Suprapubic skin (tissue), 4 donors: ENCODE measurements around the gene MMP1. TPM values are rescaled to one million over a fixed set of nuclear protein-coding genes. Genes with fewer than 3 reads are reported as not detected.

Experiments used
- DNase-seq, 2 donors: peaks; one replicate each; pipeline ENCODE4 v3.0.0-alpha.2; 2019; ENCODE audit warnings: low spot score in 2 of 2
- H3K27ac ChIP-seq: fragments of 200-600 bp; sonication (generic); one replicate; pipeline ENCODE4 v1.5.1; 2019
- H3K27me3 ChIP-seq: fragments of 200-600 bp; sonication (generic); one replicate; pipeline ENCODE4 v1.5.1; 2019
- H3K36me3 ChIP-seq: fragments of 200-600 bp; sonication (generic); one replicate; pipeline ENCODE4 v1.5.1; 2019
- H3K4me1 ChIP-seq: fragments of 200-600 bp; sonication (generic); one replicate; pipeline ENCODE4 v1.5.1; 2019
- H3K4me3 ChIP-seq: fragments of 200-600 bp; sonication (generic); one replicate; pipeline ENCODE4 v1.5.1; 2019; ENCODE audit warnings: mild to moderate bottlenecking
- H3K9me3 ChIP-seq: fragments of 200-600 bp; sonication (generic); one replicate; pipeline ENCODE4 v1.5.1; 2019
- EP300 ChIP-seq: sonication (generic); formaldehyde crosslinking; IDR thresholded peaks from one replicate; pipeline ENCODE4 v1.6.1; 2017; ENCODE audit warnings: antibody characterized with exemption
- POLR2A ChIP-seq, 2 donors: fragments of 450-650 bp; IDR thresholded peaks; one replicate each; pipeline ENCODE4 v1.6.1; 2017; ENCODE audit warnings: antibody characterized with exemption in 2 of 2, mild to moderate bottlenecking in 2 of 2, moderate library complexity in 2 of 2
- POLR2AphosphoS5 ChIP-seq, 3 donors: sonication (generic); formaldehyde crosslinking; IDR thresholded peaks; one replicate each; pipeline ENCODE4 v1.6.1; 2017; ENCODE audit warnings: antibody characterized with exemption in 3 of 3
- WGBS: methylation state at CpG from one replicate; pipeline ENCODE4 v1.1.5; 2018; 5-methylcytosine and 5-hydroxymethylcytosine counted together
- total RNA-seq, 4 donors: library from RNA; depleted of rRNA; stranded (reverse); fragments of >200 nt; gene quantifications; one replicate each; pipeline ENCODE4 v1.1.0, GENCODE V29; 2016
- TF ChIP-seq, protein P1 (sequence below), 2 donors: fragments of 200-600 bp in 1 of 2; fragments of 450-650 bp in 1 of 2; sonication (generic) in 1 of 2; IDR thresholded peaks; one replicate each; pipeline ENCODE4 v1.5.1; 2016 to 2019; ENCODE audit warnings: antibody characterized with exemption in 2 of 2, mild to moderate bottlenecking in 1 of 2, moderate library complexity in 1 of 2

MMP1 gene
- total RNA-seq, 4 donors from 2014 or later = 0.40 TPM; not detected in 3

DNA sequence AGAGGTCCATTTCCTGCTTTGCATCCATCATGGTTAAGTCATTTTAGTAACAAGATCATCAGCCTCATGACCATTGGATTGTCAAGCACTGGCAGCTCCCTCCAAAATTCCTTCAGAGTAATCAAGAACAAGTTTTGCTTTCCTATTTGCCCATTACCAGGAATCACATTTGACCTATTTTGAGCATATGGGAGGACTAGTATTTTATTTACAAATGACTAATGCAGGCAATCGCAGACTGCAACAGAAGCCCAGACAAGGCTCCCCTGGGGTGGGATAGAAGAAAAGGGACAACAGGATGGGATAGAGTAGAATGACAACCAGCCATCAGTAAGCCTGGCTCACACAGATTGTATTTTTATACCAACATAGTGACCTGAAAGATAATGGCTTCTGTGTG lies 26.6 kb downstream of the MMP1 start:
- Histone ChIP-seq H3K4me1 (no peaks in the 10 kb centered on the region), H3K4me3 (no peak overlapping the region), H3K9me3 (no peaks in the 10 kb centered on the region), H3K27me3 (no peaks in the 10 kb centered on the region), H3K36me3 (no peaks in the 10 kb centered on the region), H3K27ac (no peak overlapping the region)
- TF ChIP-seq, protein P1, sequence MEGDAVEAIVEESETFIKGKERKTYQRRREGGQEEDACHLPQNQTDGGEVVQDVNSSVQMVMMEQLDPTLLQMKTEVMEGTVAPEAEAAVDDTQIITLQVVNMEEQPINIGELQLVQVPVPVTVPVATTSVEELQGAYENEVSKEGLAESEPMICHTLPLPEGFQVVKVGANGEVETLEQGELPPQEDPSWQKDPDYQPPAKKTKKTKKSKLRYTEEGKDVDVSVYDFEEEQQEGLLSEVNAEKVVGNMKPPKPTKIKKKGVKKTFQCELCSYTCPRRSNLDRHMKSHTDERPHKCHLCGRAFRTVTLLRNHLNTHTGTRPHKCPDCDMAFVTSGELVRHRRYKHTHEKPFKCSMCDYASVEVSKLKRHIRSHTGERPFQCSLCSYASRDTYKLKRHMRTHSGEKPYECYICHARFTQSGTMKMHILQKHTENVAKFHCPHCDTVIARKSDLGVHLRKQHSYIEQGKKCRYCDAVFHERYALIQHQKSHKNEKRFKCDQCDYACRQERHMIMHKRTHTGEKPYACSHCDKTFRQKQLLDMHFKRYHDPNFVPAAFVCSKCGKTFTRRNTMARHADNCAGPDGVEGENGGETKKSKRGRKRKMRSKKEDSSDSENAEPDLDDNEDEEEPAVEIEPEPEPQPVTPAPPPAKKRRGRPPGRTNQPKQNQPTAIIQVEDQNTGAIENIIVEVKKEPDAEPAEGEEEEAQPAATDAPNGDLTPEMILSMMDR (IDR thresholded peaks at IDR 0.05) = no peak
- no peak for TF ChIP-seq POLR2AphosphoS5 (IDR thresholded peaks at IDR 0.05)
- no peak for TF ChIP-seq EP300
- DNase-seq = no peak
- 50% methylated on average over 1 of the region's 1 CpG for WGBS

DNA sequence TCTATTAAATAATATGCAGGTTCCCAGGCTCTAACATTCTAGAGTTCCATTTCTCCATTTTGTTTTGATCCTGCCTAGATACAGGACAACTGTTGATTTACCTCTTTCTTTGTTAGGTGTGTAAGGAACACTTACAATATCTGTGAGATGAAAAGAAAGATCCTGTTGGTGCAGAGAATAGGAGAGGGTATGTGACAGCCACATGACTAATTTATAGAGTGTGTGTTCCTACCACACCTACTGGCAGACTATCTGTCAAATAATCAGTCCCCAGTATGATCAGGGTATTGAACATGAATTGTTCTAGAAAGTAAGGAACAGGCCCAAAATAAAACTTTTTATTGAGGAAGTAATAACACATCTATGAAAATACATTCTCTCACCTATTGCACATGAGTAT lies 27.8 kb downstream of the MMP1 start:
- no peak overlapping the region for H3K27ac ChIP-seq
- TF ChIP-seq POLR2AphosphoS5 (IDR thresholded peaks at IDR 0.05) (no peak), EP300 (no peak), POLR2A (IDR thresholded peaks at IDR 0.05) (no peak)
- TF ChIP-seq, protein P1 (IDR thresholded peaks at IDR 0.05) = no peak
- DNase-seq = no peak
- no peaks in the 10 kb centered on the region for H3K36me3 ChIP-seq
- H3K9me3 ChIP-seq = no peaks in the 10 kb centered on the region
- no peak overlapping the region for H3K4me3 ChIP-seq
- H3K27me3 ChIP-seq = no peaks in the 10 kb centered on the region
- H3K4me1 ChIP-seq = no peaks in the 10 kb centered on the region

DNA sequence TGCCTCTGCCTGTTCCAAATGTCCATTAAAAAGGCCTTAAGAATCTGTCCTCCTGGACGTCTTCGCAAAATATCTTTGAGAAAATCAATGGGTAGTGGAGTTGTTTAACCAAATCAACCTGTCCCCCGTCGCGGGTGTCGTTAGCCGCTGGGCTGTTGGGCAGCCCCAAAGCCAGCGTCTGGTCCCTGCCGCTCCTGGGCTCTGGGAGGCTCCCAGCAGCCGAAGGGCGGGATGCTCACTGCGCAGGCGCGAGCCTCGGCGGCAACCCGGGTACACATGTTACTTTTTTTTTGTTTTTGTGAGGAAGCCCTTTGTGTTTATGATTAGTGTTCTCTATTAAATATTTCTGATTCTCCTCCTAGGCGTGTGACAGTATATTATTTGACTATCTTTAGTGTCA lies 30.2 kb downstream of the MMP1 start:
- Histone ChIP-seq H3K4me1 (no peaks in the 10 kb centered on the region), H3K9me3 (no peaks in the 10 kb centered on the region), H3K27ac (no peak overlapping the region), H3K36me3 (no peaks in the 10 kb centered on the region), H3K4me3 (no peak overlapping the region), H3K27me3 (no peaks in the 10 kb centered on the region)
- TF ChIP-seq POLR2AphosphoS5 (IDR thresholded peaks at IDR 0.05) = no peak
- TF ChIP-seq POLR2A (IDR thresholded peaks at IDR 0.05) = no peak
- no peak for TF ChIP-seq EP300
- DNase-seq = no peak
- 59% methylated on average over 18 of the region's 18 CpGs for WGBS

DNA sequence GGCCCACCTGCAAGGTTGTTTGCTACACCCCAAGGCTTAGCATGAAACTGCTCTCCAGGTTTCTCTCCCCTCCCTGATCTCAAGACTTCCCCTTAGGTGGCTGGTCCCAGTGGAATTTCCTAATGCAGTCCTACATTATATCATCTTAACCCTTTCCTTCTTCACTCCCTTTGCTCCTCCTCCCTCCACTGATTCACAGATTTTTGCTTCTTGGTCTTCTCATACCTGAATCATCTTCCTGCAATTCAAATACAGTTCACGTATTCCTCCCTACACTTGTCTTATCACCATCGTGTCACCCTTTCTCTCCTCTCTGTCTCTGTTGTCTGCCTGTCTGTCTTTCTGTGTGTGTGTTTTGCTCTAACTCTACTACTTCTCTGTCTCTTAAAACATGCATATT lies 34.5 kb downstream of the MMP1 start:
- no peak overlapping the region for H3K27ac ChIP-seq
- TF ChIP-seq, protein P1 (IDR thresholded peaks at IDR 0.05) = no peak
- no peak for TF ChIP-seq EP300
- TF ChIP-seq POLR2AphosphoS5 (IDR thresholded peaks at IDR 0.05) = no peak
- no peak for TF ChIP-seq POLR2A (IDR thresholded peaks at IDR 0.05)

DNA sequence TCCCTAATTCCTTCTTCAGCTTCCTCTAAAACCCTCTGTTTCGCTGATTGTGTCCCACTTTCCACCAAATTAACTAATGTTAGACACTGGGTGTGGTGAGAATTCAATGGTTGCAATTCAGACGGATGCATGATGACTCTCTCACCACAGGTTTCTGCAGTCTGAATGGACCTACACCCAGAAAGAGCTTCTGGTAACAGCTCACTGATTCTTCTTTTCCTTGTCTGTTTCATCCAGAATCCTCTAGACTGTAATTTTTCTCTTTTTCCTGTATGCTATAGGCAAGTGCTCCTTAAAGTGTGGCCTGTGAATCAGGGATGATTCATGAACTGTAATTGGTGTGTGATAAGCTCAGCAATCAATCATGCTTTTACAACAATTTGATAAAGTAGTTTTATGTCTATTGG lies 35.6 kb downstream of the MMP1 start:
- Histone ChIP-seq H3K27me3 (no peaks in the 10 kb centered on the region), H3K27ac (no peak overlapping the region), H3K9me3 (no peaks in the 10 kb centered on the region), H3K4me1 (peaks cover 7% of the 10 kb centered on the region), H3K4me3 (no peak overlapping the region), H3K36me3 (no peaks in the 10 kb centered on the region)
- 54% methylated on average over 2 of the region's 2 CpGs for WGBS
- no peak for TF ChIP-seq POLR2A (IDR thresholded peaks at IDR 0.05)
- no peak for DNase-seq

More for the DNA sequence above, 34.5 kb downstream of the MMP1 start:
- DNase-seq = no peak
- H3K4me3 ChIP-seq = no peak overlapping the region
- no peaks in the 10 kb centered on the region for H3K9me3 ChIP-seq
- H3K27me3 ChIP-seq = no peaks in the 10 kb centered on the region
- H3K36me3 ChIP-seq = no peaks in the 10 kb centered on the region
- H3K4me1 ChIP-seq = peaks cover 7% of the 10 kb centered on the region
- 82% methylated on average over 2 of the region's 2 CpGs for WGBS

DNA sequence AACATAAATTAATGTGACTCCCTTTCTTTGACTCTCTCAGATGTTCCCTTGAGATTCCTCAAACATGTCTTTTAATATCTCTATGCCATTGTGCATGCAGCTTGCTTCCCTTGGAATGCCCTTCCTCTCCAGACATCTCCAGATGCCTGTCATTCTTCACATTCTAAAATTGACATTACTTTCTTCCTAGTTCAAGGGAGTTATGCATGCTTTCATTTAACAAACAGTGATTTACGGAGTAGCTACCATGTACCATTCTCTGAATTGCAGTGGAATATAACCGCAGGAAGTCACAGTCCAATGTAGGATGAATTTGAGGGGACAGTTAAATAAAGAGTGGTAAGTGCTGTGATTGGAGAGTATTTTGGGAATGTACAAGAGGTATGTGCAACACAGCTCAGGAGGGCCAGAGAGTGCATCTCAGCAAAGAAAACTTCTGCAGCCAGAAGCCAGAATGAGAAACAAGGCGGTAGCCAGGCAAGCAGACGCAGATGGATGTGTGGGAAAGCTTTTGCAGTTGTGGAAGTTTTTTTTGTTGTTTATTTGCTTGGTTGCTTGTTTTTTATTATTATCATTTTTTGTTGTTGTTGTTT lies 36.2 kb downstream of the MMP1 start:
- DNase-seq = no peak
- TF ChIP-seq POLR2A (IDR thresholded peaks at IDR 0.05) (no peak), POLR2AphosphoS5 (IDR thresholded peaks at IDR 0.05) (no peak), EP300 (no peak)
- TF ChIP-seq, protein P1 (IDR thresholded peaks at IDR 0.05) = no peak
- Histone ChIP-seq H3K27ac (no peak overlapping the region), H3K4me1 (peaks cover 7% of the 10 kb centered on the region), H3K9me3 (no peaks in the 10 kb centered on the region), H3K36me3 (no peaks in the 10 kb centered on the region), H3K27me3 (no peaks in the 10 kb centered on the region), H3K4me3 (no peak overlapping the region)
- WGBS = 69% methylated on average over 4 of the region's 4 CpGs
